ENCODE data around the gene B9D1. TPM values are rescaled to one million over a fixed set of nuclear protein-coding genes. Genes with fewer than 3 reads are reported as not detected.
A peak's percentile ranks its signal among the peaks of the same experiment; 100 is the strongest.

Gene B9D1
- polyA plus RNA-seq, 3 donors: 1.0 TPM; not detected in 2

DNA sequence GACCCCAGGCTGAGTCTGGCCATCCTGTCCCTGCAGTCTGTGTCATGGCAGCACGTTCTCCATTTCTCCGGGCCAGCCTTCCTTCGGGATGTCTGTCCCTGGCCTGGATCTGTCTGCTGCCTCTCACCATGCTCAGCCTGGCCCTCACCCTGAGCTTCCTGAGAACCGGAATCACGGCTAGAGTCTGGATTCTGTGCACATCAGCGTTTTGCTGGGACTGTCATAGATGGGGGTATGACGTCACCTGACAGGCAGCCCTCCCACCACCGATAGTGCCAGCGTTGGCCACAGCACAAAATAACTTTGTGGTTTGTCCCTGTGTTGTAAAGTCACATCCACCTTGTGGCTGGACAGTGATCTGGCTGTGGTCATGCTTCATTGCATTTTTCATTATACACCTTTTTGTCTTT lies 59.2 kb downstream of the B9D1 start:
- intact Hi-C loops (cut with micrococcal nuclease): no loop called here
- Mint-ChIP-seq H3K4me3 (peak overlapping the region in 1 of 2 donors; percentile 86), H3K27ac (peak overlapping the region in 6 of 7 donors; percentile 78 to 96 (median 90)), H3K36me3 (peaks cover 11 to 23% of the 10 kb centered on the region in 2 donors), H3K4me1 (peaks cover 53% of the 10 kb centered on the region), H3K9me3 (peaks cover 0 to 16% (median 3%) of the 10 kb centered on the region in 7 donors), H3K27me3 (ENCODE audit: low read depth in 3 of 3) (peaks cover 79 to 93% (median 84%) of the 10 kb centered on the region in 3 donors)
- Histone ChIP-seq H3K9ac (ENCODE audit: insufficient read depth, low read length, poor library complexity, severe bottlenecking) (no peak overlapping the region), H3K36me3 (replicated peaks in 1 of 2; ENCODE audit: control insufficient read depth in 1 of 2, insufficient read depth in 2 of 2, low read length in 2 of 2) (no peaks in the 10 kb centered on the region), H3K79me2 (ENCODE audit: insufficient read depth, low read length) (no peaks in the 10 kb centered on the region), H3K27ac (ENCODE audit: low read depth in 1 of 2, low read length in 2 of 2) (no peak overlapping the region), H3K9me3 (replicated peaks in 1 of 2; ENCODE audit: control insufficient read depth in 1 of 2, insufficient read depth in 1 of 2, low read length in 2 of 2) (peaks cover 0 to 6% of the 10 kb centered on the region in 2 donors), H3K4me2 (replicated peaks; ENCODE audit: extremely low read depth, low read length, poor library complexity, severe bottlenecking) (no peak overlapping the region), H4K20me1 (ENCODE audit: insufficient read depth, low read length) (peaks cover 24% of the 10 kb centered on the region), H3K4me1 (ENCODE audit: control insufficient read depth in 1 of 2, insufficient read depth in 2 of 2, low read length in 2 of 2) (peaks cover 46 to 50% of the 10 kb centered on the region in 2 donors), H3K4me3 (replicated peaks in 1 of 3; ENCODE audit: low read depth in 2 of 3, low read length in 3 of 3) (no peak overlapping the region), H3K27me3 (ENCODE audit: control insufficient read depth in 2 of 2, insufficient read depth in 2 of 2, low read length in 2 of 2) (peaks cover 39 to 66% of the 10 kb centered on the region in 2 donors), H2AFZ (ENCODE audit: insufficient read depth, low read depth, low read length, poor library complexity, severe bottlenecking) (no peak overlapping the region)
- WGBS (ENCODE audit: insufficient coverage): 58% methylated on average over 9 of the region's 9 CpGs
- DNase-seq: peak in 2 of 3 donors; percentile 9 to 46
- TF ChIP-seq CTCF (IDR thresholded peaks at IDR 0.05): no peak

- DNase-seq: peak; percentile 50 to 80 (median 63)
- H2AFZ ChIP-seq (ENCODE audit: insufficient read depth, low read depth, low read length, poor library complexity, severe bottlenecking): no peak overlapping the region
- H3K27ac ChIP-seq (ENCODE audit: low read depth in 1 of 2, low read length in 2 of 2): no peak overlapping the region
- Mint-ChIP-seq H3K27me3 (ENCODE audit: low read depth in 3 of 3) (peaks cover 78 to 92% (median 83%) of the 10 kb centered on the region in 3 donors), H3K27ac (peak overlapping the region; percentile 57 to 96 (median 79)), H3K9me3 (peaks cover 0 to 16% (median 3%) of the 10 kb centered on the region in 7 donors), H3K4me1 (peaks cover 51% of the 10 kb centered on the region), H3K36me3 (peaks cover 11 to 21% of the 10 kb centered on the region in 2 donors), H3K4me3 (peak overlapping the region in 1 of 2 donors; percentile 86)
- intact Hi-C loops (cut with micrococcal nuclease): no loop called here
- H3K4me2 ChIP-seq (replicated peaks; ENCODE audit: extremely low read depth, low read length, poor library complexity, severe bottlenecking): no peak overlapping the region
- H3K79me2 ChIP-seq (ENCODE audit: insufficient read depth, low read length): no peaks in the 10 kb centered on the region
- H3K9ac ChIP-seq (ENCODE audit: insufficient read depth, low read length, poor library complexity, severe bottlenecking): no peak overlapping the region
- peaks cover 35 to 64% of the 10 kb centered on the region in 2 donors for H3K27me3 ChIP-seq (ENCODE audit: control insufficient read depth in 2 of 2, insufficient read depth in 2 of 2, low read length in 2 of 2)
- H3K4me1 ChIP-seq (ENCODE audit: control insufficient read depth in 1 of 2, insufficient read depth in 2 of 2, low read length in 2 of 2): peaks cover 46 to 50% of the 10 kb centered on the region in 2 donors
- no peak for TF ChIP-seq CTCF (IDR thresholded peaks at IDR 0.05)
- H3K9me3 ChIP-seq (replicated peaks in 1 of 2; ENCODE audit: control insufficient read depth in 1 of 2, insufficient read depth in 1 of 2, low read length in 2 of 2): peaks cover 0 to 6% of the 10 kb centered on the region in 2 donors
- H3K4me3 ChIP-seq (replicated peaks in 1 of 3; ENCODE audit: low read depth in 2 of 3, low read length in 3 of 3): no peak overlapping the region
- WGBS (ENCODE audit: insufficient coverage): 7% methylated on average over 3 of the region's 9 CpGs
- peaks cover 24% of the 10 kb centered on the region for H4K20me1 ChIP-seq (ENCODE audit: insufficient read depth, low read length)
- no peaks in the 10 kb centered on the region for H3K36me3 ChIP-seq (replicated peaks in 1 of 2; ENCODE audit: control insufficient read depth in 1 of 2, insufficient read depth in 2 of 2, low read length in 2 of 2)
These were observed 59.7 kb downstream of the B9D1 start for GRCh38 chr17:19302791-19303331.
